AG04449 (cell line): ENCODE results near the gene FKBP8.

Experiments
- CTCF ChIA-PET: fragments of 350-600 bp; formaldehyde crosslinking; extraction: SDS; loops from one replicate; lab custom pipeline; 2021; ENCODE audit warnings: antibody characterized with exemption; lab: Yijun Ruan, JAX
- POLR2A ChIA-PET: fragments of 400-600, 350-600 bp; formaldehyde crosslinking; extraction: SDS; loops from one replicate; lab custom pipeline; 2020; ENCODE audit warnings: antibody characterized with exemption, inconsistent platforms; lab: Yijun Ruan, JAX
- DNase-seq: peaks from one replicate; pipeline ENCODE4 v3.0.0-alpha.2; 2010; ENCODE audit warnings: low read depth, low spot score
- H3K4me3 ChIP-seq: 2 replicates; pipeline ENCODE4 v1.5.1; 2011; ENCODE audit warnings: low read depth, mild to moderate bottlenecking, control low read depth, low read length
- TF ChIP-seq, protein P1 (sequence below): IDR thresholded peaks from one replicate; pipeline ENCODE4 v1.5.1; 2011; ENCODE audit warnings: mild to moderate bottlenecking, moderate library complexity, low read length, control low read depth, inconsistent platforms; ENCODE audit not compliant: insufficient read depth; ENCODE audit errors: missing control alignments

Gene FKBP8

DNA sequence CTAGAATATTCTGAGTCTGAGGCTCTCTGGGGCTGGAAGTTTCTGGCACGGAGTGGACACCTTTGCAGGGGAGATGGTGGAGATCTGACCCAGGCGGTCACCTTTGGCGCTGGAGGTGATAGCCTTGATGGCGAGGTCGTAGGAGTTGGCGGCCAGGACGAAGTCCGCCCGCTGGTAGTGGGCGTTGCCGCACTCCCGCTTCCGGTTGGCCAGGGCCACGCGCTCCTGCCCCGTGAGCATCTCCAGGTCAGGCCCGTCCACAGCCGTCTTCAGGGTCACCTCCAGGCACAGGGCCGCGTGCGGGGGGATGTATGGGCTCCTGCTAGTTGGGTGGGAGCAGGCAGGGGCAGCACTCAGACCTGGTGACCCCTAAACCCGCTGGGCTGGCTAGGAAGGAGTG, 5.3 kb downstream of the FKBP8 start:
- ChIA-PET CTCF (interaction anchor here (1.0 kb wide), 1 partner anchor 14 kb away, joined by 3 read pairs; no protein-coding TSS in a partner anchor), POLR2A (interaction anchor here (0.6 to 1.8 kb wide), 2 partner anchors 12 to 15 kb away, joined by 3 to 5 read pairs; no protein-coding TSS in a partner anchor)
- H3K4me3 ChIP-seq: no peak overlapping the region
- TF ChIP-seq, protein P1, sequence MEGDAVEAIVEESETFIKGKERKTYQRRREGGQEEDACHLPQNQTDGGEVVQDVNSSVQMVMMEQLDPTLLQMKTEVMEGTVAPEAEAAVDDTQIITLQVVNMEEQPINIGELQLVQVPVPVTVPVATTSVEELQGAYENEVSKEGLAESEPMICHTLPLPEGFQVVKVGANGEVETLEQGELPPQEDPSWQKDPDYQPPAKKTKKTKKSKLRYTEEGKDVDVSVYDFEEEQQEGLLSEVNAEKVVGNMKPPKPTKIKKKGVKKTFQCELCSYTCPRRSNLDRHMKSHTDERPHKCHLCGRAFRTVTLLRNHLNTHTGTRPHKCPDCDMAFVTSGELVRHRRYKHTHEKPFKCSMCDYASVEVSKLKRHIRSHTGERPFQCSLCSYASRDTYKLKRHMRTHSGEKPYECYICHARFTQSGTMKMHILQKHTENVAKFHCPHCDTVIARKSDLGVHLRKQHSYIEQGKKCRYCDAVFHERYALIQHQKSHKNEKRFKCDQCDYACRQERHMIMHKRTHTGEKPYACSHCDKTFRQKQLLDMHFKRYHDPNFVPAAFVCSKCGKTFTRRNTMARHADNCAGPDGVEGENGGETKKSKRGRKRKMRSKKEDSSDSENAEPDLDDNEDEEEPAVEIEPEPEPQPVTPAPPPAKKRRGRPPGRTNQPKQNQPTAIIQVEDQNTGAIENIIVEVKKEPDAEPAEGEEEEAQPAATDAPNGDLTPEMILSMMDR: no peak
- DNase-seq: no peak

DNA sequence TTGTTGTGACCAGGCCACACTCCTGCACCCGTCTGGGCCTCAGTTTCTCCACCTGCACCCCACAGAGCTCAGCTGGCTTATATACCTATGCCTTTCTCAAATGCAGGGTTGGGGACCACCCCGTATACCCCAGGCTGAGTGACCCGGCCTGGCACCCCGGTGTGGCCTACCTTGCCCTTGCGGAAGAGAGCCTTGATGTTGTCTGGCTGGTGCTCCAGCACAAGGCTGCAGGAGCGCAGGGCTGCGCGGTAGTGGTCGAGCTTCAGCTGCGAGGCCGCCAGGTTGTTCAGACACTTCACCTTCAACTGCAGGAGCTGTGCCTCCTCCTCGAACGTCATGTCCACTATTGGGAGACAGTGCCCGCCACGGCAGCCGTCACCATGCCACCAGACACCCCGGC, 5.9 kb downstream of the FKBP8 start:
- CTCF ChIA-PET: interaction anchor here (1.0 kb wide), 1 partner anchor 14 kb away, joined by 3 read pairs; no protein-coding TSS in a partner anchor
- H3K4me3 ChIP-seq: no peak overlapping the region

GRCh38 chr19:18536475-18536874, 6.9 kb downstream of the FKBP8 start:
- ChIA-PET POLR2A (interaction anchor here (1.3 kb wide), 1 partner anchor 8 kb away, joined by 3 read pairs; no protein-coding TSS in a partner anchor), CTCF (no interaction called here)
- DNase-seq: no peak
- TF ChIP-seq, protein P1: no peak
- H3K4me3 ChIP-seq: no peak overlapping the region

More for the DNA sequence above, 5.9 kb downstream of the FKBP8 start:
- TF ChIP-seq, protein P1: no peak
- DNase-seq: no peak
- POLR2A ChIA-PET: interaction anchor here (0.6 kb wide), 1 partner anchor 11 kb away, joined by 3 read pairs; no protein-coding TSS in a partner anchor

GRCh38 chr19:18533058-18533457, 10.3 kb downstream of the FKBP8 start:
- ChIA-PET CTCF (interaction anchor here (1.0 to 1.2 kb wide), 2 partner anchors 83 to 87 kb away, joined by 3 to 4 read pairs; no protein-coding TSS in a partner anchor), POLR2A (no interaction called here)
- DNase-seq: no peak
- no peak overlapping the region for H3K4me3 ChIP-seq
- TF ChIP-seq, protein P1: no peak

GRCh38 chr19:18532168-18532890, 11.0 kb downstream of the FKBP8 start:
- TF ChIP-seq, protein P1: no peak
- POLR2A ChIA-PET: no interaction called here
- no peak for DNase-seq
- CTCF ChIA-PET: interaction anchor here (1.0 to 1.7 kb wide), 3 partner anchors 81 to 86 kb away, joined by 3 to 5 read pairs (median 4); no protein-coding TSS in a partner anchor
- H3K4me3 ChIP-seq: no peak overlapping the region

DNA sequence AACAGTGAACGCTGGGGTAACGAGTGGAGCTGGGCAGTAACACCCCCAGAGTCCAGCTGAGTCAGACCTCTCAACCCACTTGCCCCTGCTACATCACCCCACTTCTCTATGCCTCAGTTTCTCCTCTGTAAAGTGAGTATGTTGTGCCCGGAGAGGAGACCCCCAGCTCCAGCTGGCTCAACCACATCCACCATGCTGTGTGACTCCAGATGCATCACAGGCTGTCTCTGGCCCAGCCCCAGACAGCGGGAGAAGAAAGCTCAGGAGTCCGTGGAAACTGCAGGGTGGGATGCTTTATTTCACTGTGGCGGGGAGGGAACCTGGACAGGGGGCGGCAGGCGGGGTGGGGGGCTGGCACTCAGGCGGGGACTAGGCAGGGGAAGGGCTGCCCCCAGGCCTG, 11.9 kb downstream of the FKBP8 start:
- DNase-seq: no peak
- ChIA-PET POLR2A (interaction anchor here (0.7 kb wide), 1 partner anchor 8 kb away, joined by 3 read pairs; no protein-coding TSS in a partner anchor), CTCF (interaction anchor here (1.0 to 1.7 kb wide), 2 partner anchors 8 to 81 kb away, joined by 3 to 5 read pairs; no protein-coding TSS in a partner anchor)
- no peak overlapping the region for H3K4me3 ChIP-seq
- TF ChIP-seq, protein P1: no peak
